HG02798 (cell line): ENCODE results near the gene PRR20D.
"Not testable (repeated sequence)": the region's sequence is repeated elsewhere in the genome, so short reads cannot be mapped to it uniquely, and the experiment has no call there.

Experiments used
- ATAC-seq: cut with Tn5 transposase; IDR thresholded peaks from one replicate; pipeline ENCODE4 v1.9.1; 2021; ENCODE audit warnings: mild to moderate bottlenecking; ENCODE audit not compliant: unreplicated experiment, poor library complexity

Gene PRR20D

GRCh38 chr13:57160332-57160731 lies at the start of gene PRR20D:
Gene PRR20D, plus strand, starts transcription at chr13:57160632. Its CDS starts 387 bp downstream, at chr13:57161019.
- ATAC-seq: not testable (repeated sequence)

- no peak for ATAC-seq
Observed at GRCh38 chr13:57114945-57115344, 45.5 kb upstream of the PRR20D start.

- no peak for ATAC-seq
Observed at GRCh38 chr13:57123681-57124080, 36.8 kb upstream of the PRR20D start.

GRCh38 chr13:57128909-57129308 lies 31.5 kb upstream of the PRR20D start:
- no peak for ATAC-seq

GRCh38 chr13:57136093-57136492 lies 24.3 kb upstream of the PRR20D start:
- ATAC-seq: no peak

- no peak for ATAC-seq
Observed at GRCh38 chr13:57137585-57137984, 22.8 kb upstream of the PRR20D start.

GRCh38 chr13:57138988-57139387 lies 21.4 kb upstream of the PRR20D start:
- no peak for ATAC-seq

GRCh38 chr13:57139781-57140180 lies 20.7 kb upstream of the PRR20D start:
- not testable (repeated sequence) for ATAC-seq

GRCh38 chr13:57140235-57140968 lies 20.0 kb upstream of the PRR20D start, which contains the start of gene PRR20A:
Gene PRR20A, plus strand, starts transcription at chr13:57140918. Its CDS starts 387 bp downstream, at chr13:57141305.
- not testable (repeated sequence) for ATAC-seq

GRCh38 chr13:57147188-57147587 lies 13.2 kb upstream of the PRR20D start, which contains the start of gene PRR20B:
Gene PRR20B, plus strand, starts transcription at chr13:57147488. Its CDS starts 387 bp downstream, at chr13:57147875.
- ATAC-seq: not testable (repeated sequence)

GRCh38 chr13:57148106-57148505 lies 12.3 kb upstream of the PRR20D start:
- ATAC-seq: not testable (repeated sequence)

GRCh38 chr13:57153761-57154160 lies 6.7 kb upstream of the PRR20D start, which contains the start of gene PRR20C:
Gene PRR20C, plus strand, starts transcription at chr13:57154061. Its CDS starts 387 bp downstream, at chr13:57154448.
- not testable (repeated sequence) for ATAC-seq

GRCh38 chr13:57166897-57167296 lies 6.5 kb downstream of the PRR20D start, which contains the start of gene PRR20E:
Gene PRR20E, plus strand, starts transcription at chr13:57167197. Its CDS starts 387 bp downstream, at chr13:57167584.
- not testable (repeated sequence) for ATAC-seq

- ATAC-seq: no peak
Observed at GRCh38 chr13:57191667-57192066, 31.2 kb downstream of the PRR20D start.

- no peak for ATAC-seq
Observed at GRCh38 chr13:57212989-57213388, 52.6 kb downstream of the PRR20D start.
